CD4-positive, alpha-beta T cell (primary cell): ENCODE data around the gene ATXN1. TPM values are rescaled to one million over a fixed set of nuclear protein-coding genes. Genes with fewer than 3 reads are reported as not detected.

Experiments
- ATAC-seq: fragments of 200-7000 bp; cut with Tn5 transposase; one replicate; pipeline ENCODE4 v1.10.0; 2022; ENCODE audit warnings: mild to moderate bottlenecking; ENCODE audit not compliant: poor library complexity
- CTCF ChIA-PET: fragments of 350-600 bp; sonication (Branson Sonifier 250); formaldehyde crosslinking; loops from one replicate; lab custom pipeline; 2021; ENCODE audit warnings: antibody characterized with exemption, inconsistent platforms; lab: Charles Lee
- POLR2A ChIA-PET: fragments of 350-600 bp; sonication (Branson Sonifier 250); formaldehyde crosslinking; loops from one replicate; lab custom pipeline; 2021; ENCODE audit warnings: antibody characterized with exemption, inconsistent platforms; lab: Charles Lee
- DNase-seq, 14 experiments: peaks; one replicate each; pipeline ENCODE4 v3.0.0-alpha.2; 2013 to 2020; ENCODE audit warnings: mixed read lengths in 2 of 14
- H3K27ac ChIP-seq, 2 donors: one replicate each; pipeline versions ENCODE4 v1.5.1 to v1.7.0; 2013; ENCODE audit warnings: low read length in 2 of 2, low read depth in 1 of 2, mild to moderate bottlenecking in 1 of 2
- H3K27me3 ChIP-seq, 2 experiments: 1 replicate in 1 of 2; 2 replicates in 1 of 2; pipeline versions ENCODE4 v1.6.1 to v1.7.0; 2013; ENCODE audit warnings: low read length in 2 of 2, control low read depth in 1 of 2, mild to moderate bottlenecking in 1 of 2, moderate library complexity in 1 of 2; ENCODE audit not compliant: insufficient read depth in 2 of 2, control insufficient read depth in 1 of 2
- H3K36me3 ChIP-seq: one replicate; pipeline ENCODE4 v1.6.1; 2013; ENCODE audit warnings: low read length, control low read depth; ENCODE audit not compliant: insufficient read depth
- H3K4me1 ChIP-seq: one replicate; pipeline ENCODE4 v1.6.1; 2013; ENCODE audit warnings: low read length, control low read depth; ENCODE audit not compliant: insufficient read depth
- H3K4me3 ChIP-seq: one replicate; pipeline ENCODE4 v1.5.1; 2013; ENCODE audit warnings: mild to moderate bottlenecking, low read length, moderate library complexity
- H3K9me3 ChIP-seq, 2 experiments: 1 replicate in 1 of 2; 2 replicates in 1 of 2; pipeline versions ENCODE4 v1.6.1 to v1.7.0; 2013; ENCODE audit warnings: low read length in 2 of 2, mild to moderate bottlenecking in 2 of 2, control low read depth in 1 of 2, moderate library complexity in 1 of 2; ENCODE audit not compliant: control insufficient read depth in 1 of 2, insufficient read depth in 1 of 2
- H3K27ac Mint-ChIP-seq: one replicate; pipeline ENCODE4 v1.8.0; 2020; ENCODE audit warnings: mixed read lengths
- H3K27me3 Mint-ChIP-seq: one replicate; pipeline ENCODE4 v1.8.0; 2021; ENCODE audit warnings: mixed read lengths
- H3K36me3 Mint-ChIP-seq: one replicate; pipeline ENCODE4 v1.8.0; 2021; ENCODE audit warnings: low read depth, mixed read lengths
- H3K4me1 Mint-ChIP-seq: one replicate; pipeline ENCODE4 v1.8.0; 2021; ENCODE audit warnings: low read depth, mixed read lengths
- H3K4me3 Mint-ChIP-seq: one replicate; pipeline ENCODE4 v1.8.0; 2020; ENCODE audit warnings: mild to moderate bottlenecking, mixed read lengths
- H3K9me3 Mint-ChIP-seq: one replicate; pipeline ENCODE4 v1.8.0; 2020; ENCODE audit warnings: mixed read lengths
- CTCF ChIP-seq: fragments of 200-600 bp; IDR thresholded peaks from one replicate; pipeline ENCODE4 v1.8.0; 2022; ENCODE audit warnings: antibody characterized with exemption, mild to moderate bottlenecking
- intact Hi-C, 2 experiments: fragments of 100-400 bp; cut with DNase I in 1 of 2; cut with micrococcal nuclease in 1 of 2; formaldehyde crosslinking; loops; one replicate each; pipeline versions ENCODE4 v1.15.1 to v1.9.0; 2023 to 2025; cut with DNase I, micrococcal nuclease
- total RNA-seq, 174 experiments: library from RNA in 2 of 174; stranded (reverse) in 2 of 174; gene quantifications; one replicate each; pipeline ENCODE4 v1.2.3 and lab custom pipeline; 2021 to 2026

Gene ATXN1
- total RNA-seq, 2 experiments from 2014 or later: 74.2 to 76.7 TPM

- DNase-seq: no peak
- intact Hi-C loops: loop anchor here in 1 of 2 experiments (10.0 kb wide), 1 partner anchor 232 kb away; no protein-coding TSS in a partner anchor
- no peak overlapping the region for H3K4me3 Mint-ChIP-seq
- Histone ChIP-seq H3K27ac (no peak overlapping the region), H3K9me3 (no peaks in the 10 kb centered on the region), H3K36me3 (no peaks in the 10 kb centered on the region), H3K27me3 (no peaks in the 10 kb centered on the region), H3K4me1 (peaks cover 25% of the 10 kb centered on the region), H3K4me3 (no peak overlapping the region)
- no peaks in the 10 kb centered on the region for H3K9me3 Mint-ChIP-seq
- no peaks in the 10 kb centered on the region for H3K27me3 Mint-ChIP-seq
- H3K27ac Mint-ChIP-seq: peak overlapping the region; percentile 13
- H3K4me1 Mint-ChIP-seq: peaks cover 61% of the 10 kb centered on the region
- ChIA-PET CTCF (interaction anchor here (1.0 to 1.6 kb wide), 4 partner anchors 9 to 39 kb away, joined by 3 to 7 read pairs (median 3); no protein-coding TSS in a partner anchor), POLR2A (interaction anchor here (1.0 to 3.6 kb wide), 2 partner anchors 11 to 29 kb away, joined by 3 to 33 read pairs; partner anchors contain the start of gene ATXN1)
- no peak for ATAC-seq
- no peak for TF ChIP-seq CTCF
- H3K36me3 Mint-ChIP-seq: peaks cover 8% of the 10 kb centered on the region
Observed at GRCh38 chr6:16733085-16733484, 28.2 kb downstream of the ATXN1 start.

- intact Hi-C loops: loop anchor here in 1 of 2 experiments (10.0 kb wide), 1 partner anchor 233 kb away; no protein-coding TSS in a partner anchor
- TF ChIP-seq CTCF: no peak
- no peaks in the 10 kb centered on the region for H3K27me3 ChIP-seq
- DNase-seq (peak in 4 of 14 experiments; percentile 26 to 74 (median 47)), ATAC-seq (peak; percentile 59)
- H3K4me1 ChIP-seq: peaks cover 27% of the 10 kb centered on the region
- Mint-ChIP-seq H3K27me3 (no peaks in the 10 kb centered on the region), H3K36me3 (peaks cover 8% of the 10 kb centered on the region), H3K4me1 (peaks cover 49% of the 10 kb centered on the region), H3K9me3 (no peaks in the 10 kb centered on the region), H3K4me3 (peak overlapping the region; percentile 45), H3K27ac (peak overlapping the region; percentile 13)
- peak overlapping the region in 1 of 2 donors; percentile 47 for H3K27ac ChIP-seq
- peak overlapping the region; percentile 21 for H3K4me3 ChIP-seq
- H3K36me3 ChIP-seq: no peaks in the 10 kb centered on the region
- CTCF ChIA-PET: interaction anchor here (1.1 to 2.0 kb wide), 5 partner anchors 8 to 41 kb away, joined by 3 to 18 read pairs (median 3); partner anchors contain the start of gene ATXN1
- no peaks in the 10 kb centered on the region for H3K9me3 ChIP-seq
- POLR2A ChIA-PET: interaction anchor here (0.6 to 3.6 kb wide), 8 partner anchors 11 to 224 kb away, joined by 3 to 33 read pairs (median 4); partner anchors contain the start of gene ATXN1
Observed at GRCh38 chr6:16731478-16732051, 29.7 kb downstream of the ATXN1 start.

- Histone ChIP-seq H3K27me3 (no peaks in the 10 kb centered on the region), H3K4me1 (peaks cover 27% of the 10 kb centered on the region), H3K27ac (no peak overlapping the region), H3K9me3 (no peaks in the 10 kb centered on the region), H3K36me3 (no peaks in the 10 kb centered on the region), H3K4me3 (peak overlapping the region; percentile 21)
- ChIA-PET CTCF (interaction anchor here (1.1 to 2.0 kb wide), 3 partner anchors 8 to 31 kb away, joined by 3 to 18 read pairs (median 3); partner anchors contain the start of gene ATXN1), POLR2A (interaction anchor here (0.6 to 3.6 kb wide), 9 partner anchors 10 to 224 kb away, joined by 3 to 33 read pairs (median 4); partner anchors contain the start of gene ATXN1)
- ATAC-seq (peak; percentile 74), DNase-seq (peak in 3 of 14 experiments; percentile 56 to 73 (median 67))
- Mint-ChIP-seq H3K27me3 (no peaks in the 10 kb centered on the region), H3K4me3 (peak overlapping the region; percentile 40), H3K4me1 (peaks cover 45% of the 10 kb centered on the region), H3K27ac (peak overlapping the region; percentile 13), H3K36me3 (peaks cover 8% of the 10 kb centered on the region), H3K9me3 (no peaks in the 10 kb centered on the region)
- no peak for TF ChIP-seq CTCF
- intact Hi-C loops: loop anchor here in 1 of 2 experiments (10.0 kb wide), 1 partner anchor 234 kb away; no protein-coding TSS in a partner anchor
Observed at GRCh38 chr6:16730738-16731477, 30.4 kb downstream of the ATXN1 start.
